ENCODE data around the gene PDE8A.

Gene PDE8A

DNA sequence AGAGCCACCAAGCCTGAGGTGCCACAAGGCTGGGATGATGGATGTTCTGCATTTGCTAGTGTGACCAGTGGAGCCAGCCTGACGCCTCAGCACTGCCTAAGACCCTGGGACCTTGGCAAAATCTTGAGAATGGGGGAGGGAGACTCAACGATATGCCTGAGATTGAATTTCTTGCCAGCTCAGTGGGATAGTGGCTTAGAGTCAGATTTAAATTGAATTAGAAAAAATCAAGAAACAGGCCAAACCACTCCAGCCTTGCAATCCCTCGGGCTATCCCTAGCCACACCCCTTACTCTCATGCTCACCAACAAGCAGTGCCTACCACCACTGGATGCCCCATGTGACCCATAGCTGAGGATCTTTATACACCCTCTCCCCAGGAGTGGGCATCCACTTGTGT is 18.7 kb upstream of the PDE8A start:
- H3K4me3 ChIP-seq (ENCODE audit: insufficient read depth, low read length, poor library complexity, severe bottlenecking): no peak overlapping the region
- TF ChIP-seq EZH2phosphoT487 (conservative IDR thresholded peaks at IDR 0.05; ENCODE audit: low read length): no peak
- TF ChIP-seq, protein P1, sequence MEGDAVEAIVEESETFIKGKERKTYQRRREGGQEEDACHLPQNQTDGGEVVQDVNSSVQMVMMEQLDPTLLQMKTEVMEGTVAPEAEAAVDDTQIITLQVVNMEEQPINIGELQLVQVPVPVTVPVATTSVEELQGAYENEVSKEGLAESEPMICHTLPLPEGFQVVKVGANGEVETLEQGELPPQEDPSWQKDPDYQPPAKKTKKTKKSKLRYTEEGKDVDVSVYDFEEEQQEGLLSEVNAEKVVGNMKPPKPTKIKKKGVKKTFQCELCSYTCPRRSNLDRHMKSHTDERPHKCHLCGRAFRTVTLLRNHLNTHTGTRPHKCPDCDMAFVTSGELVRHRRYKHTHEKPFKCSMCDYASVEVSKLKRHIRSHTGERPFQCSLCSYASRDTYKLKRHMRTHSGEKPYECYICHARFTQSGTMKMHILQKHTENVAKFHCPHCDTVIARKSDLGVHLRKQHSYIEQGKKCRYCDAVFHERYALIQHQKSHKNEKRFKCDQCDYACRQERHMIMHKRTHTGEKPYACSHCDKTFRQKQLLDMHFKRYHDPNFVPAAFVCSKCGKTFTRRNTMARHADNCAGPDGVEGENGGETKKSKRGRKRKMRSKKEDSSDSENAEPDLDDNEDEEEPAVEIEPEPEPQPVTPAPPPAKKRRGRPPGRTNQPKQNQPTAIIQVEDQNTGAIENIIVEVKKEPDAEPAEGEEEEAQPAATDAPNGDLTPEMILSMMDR (IDR thresholded peaks at IDR 0.05; ENCODE audit: insufficient read depth, low read length, poor library complexity, severe bottlenecking): no peak
- H3K36me3 ChIP-seq (ENCODE audit: low read length): no peaks in the 10 kb centered on the region
- no peaks in the 10 kb centered on the region for H3K9me3 ChIP-seq (ENCODE audit: insufficient read depth, low read length)
- no peak overlapping the region for H3K4me2 ChIP-seq (ENCODE audit: low read depth, low read length, poor library complexity, severe bottlenecking)
- no peaks in the 10 kb centered on the region for H3K79me2 ChIP-seq (ENCODE audit: insufficient read depth, low read length)
- no peaks in the 10 kb centered on the region for H3K27me3 ChIP-seq (ENCODE audit: low read length)
- no peak overlapping the region for H2AFZ ChIP-seq (ENCODE audit: low read depth, low read length, severe bottlenecking)
- H3F3A ChIP-seq (ENCODE audit: insufficient read depth): no peaks in the 10 kb centered on the region
- H3K9ac ChIP-seq (ENCODE audit: low read length): no peak overlapping the region
- no peaks in the 10 kb centered on the region for H4K20me1 ChIP-seq (ENCODE audit: low read depth, low read length)
- no peak overlapping the region for H3K27ac ChIP-seq (ENCODE audit: low read depth, low read length)
- H3K9me2 ChIP-seq (replicated peaks; ENCODE audit: insufficient read depth, low read length): no peaks in the 10 kb centered on the region

DNA sequence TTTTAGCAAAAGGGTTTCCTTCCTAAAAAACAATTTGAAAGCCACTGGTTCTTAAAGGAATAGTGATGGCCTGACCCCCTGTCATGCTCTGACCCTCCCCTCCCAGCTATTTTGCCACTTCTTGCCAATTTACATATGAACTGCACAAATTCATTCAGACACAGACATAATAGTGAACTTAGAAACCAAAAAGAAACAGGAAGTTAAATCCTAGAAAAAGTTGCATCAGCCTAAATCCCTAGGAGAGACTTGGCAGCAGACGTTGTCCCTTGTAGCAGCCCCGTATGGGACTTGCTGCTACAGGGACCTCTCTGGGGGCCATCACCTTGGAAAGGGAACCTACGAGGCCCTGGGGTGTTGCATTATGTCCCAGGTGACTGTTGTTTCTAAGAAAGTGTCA is 14.3 kb upstream of the PDE8A start:
- TF ChIP-seq, protein P1 (IDR thresholded peaks at IDR 0.05; ENCODE audit: insufficient read depth, low read length, poor library complexity, severe bottlenecking): no peak
- TF ChIP-seq EZH2phosphoT487 (conservative IDR thresholded peaks at IDR 0.05; ENCODE audit: low read length): no peak
- no peaks in the 10 kb centered on the region for H3F3A ChIP-seq (ENCODE audit: insufficient read depth)
- H3K9me2 ChIP-seq (replicated peaks; ENCODE audit: insufficient read depth, low read length): no peaks in the 10 kb centered on the region
- H3K4me3 ChIP-seq (ENCODE audit: insufficient read depth, low read length, poor library complexity, severe bottlenecking): no peak overlapping the region
- H2AFZ ChIP-seq (ENCODE audit: low read depth, low read length, severe bottlenecking): no peak overlapping the region
- no peak overlapping the region for H3K27ac ChIP-seq (ENCODE audit: low read depth, low read length)
- no peak overlapping the region for H3K9ac ChIP-seq (ENCODE audit: low read length)
- H3K79me2 ChIP-seq (ENCODE audit: insufficient read depth, low read length): no peaks in the 10 kb centered on the region
- no peaks in the 10 kb centered on the region for H3K36me3 ChIP-seq (ENCODE audit: low read length)
- H3K4me2 ChIP-seq (ENCODE audit: low read depth, low read length, poor library complexity, severe bottlenecking): no peak overlapping the region
- H4K20me1 ChIP-seq (ENCODE audit: low read depth, low read length): no peaks in the 10 kb centered on the region
- no peaks in the 10 kb centered on the region for H3K9me3 ChIP-seq (ENCODE audit: insufficient read depth, low read length)
- H3K27me3 ChIP-seq (ENCODE audit: low read length): no peaks in the 10 kb centered on the region

DNA sequence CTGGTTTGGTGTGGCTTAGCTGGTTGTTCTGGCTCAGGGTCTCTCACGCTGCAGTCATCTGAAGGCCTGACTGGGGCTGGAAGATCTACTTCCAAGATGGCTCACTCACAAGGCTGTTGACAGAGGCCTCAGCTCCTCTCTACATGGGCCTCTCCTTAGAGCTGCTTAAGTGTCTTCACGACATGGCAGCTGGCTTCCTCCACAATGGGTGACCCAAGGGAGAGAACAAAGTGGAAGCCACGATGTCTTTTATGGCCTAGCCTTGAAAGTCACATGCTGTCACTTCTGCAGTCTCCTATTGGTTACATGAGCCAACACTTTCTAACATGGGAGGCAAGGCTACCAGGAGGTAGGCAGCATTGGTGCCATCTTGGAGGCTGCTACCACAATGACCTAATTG is 13.4 kb upstream of the PDE8A start:
- Histone ChIP-seq H3K4me3 (ENCODE audit: insufficient read depth, low read length, poor library complexity, severe bottlenecking) (no peak overlapping the region), H3K27ac (ENCODE audit: low read depth, low read length) (no peak overlapping the region), H3F3A (ENCODE audit: insufficient read depth) (no peaks in the 10 kb centered on the region), H2AFZ (ENCODE audit: low read depth, low read length, severe bottlenecking) (no peak overlapping the region), H3K79me2 (ENCODE audit: insufficient read depth, low read length) (no peaks in the 10 kb centered on the region), H3K36me3 (ENCODE audit: low read length) (no peaks in the 10 kb centered on the region), H4K20me1 (ENCODE audit: low read depth, low read length) (no peaks in the 10 kb centered on the region), H3K27me3 (ENCODE audit: low read length) (no peaks in the 10 kb centered on the region), H3K4me2 (ENCODE audit: low read depth, low read length, poor library complexity, severe bottlenecking) (no peak overlapping the region), H3K9me3 (ENCODE audit: insufficient read depth, low read length) (no peaks in the 10 kb centered on the region), H3K9me2 (replicated peaks; ENCODE audit: insufficient read depth, low read length) (no peaks in the 10 kb centered on the region), H3K9ac (ENCODE audit: low read length) (no peak overlapping the region)
- TF ChIP-seq, protein P1 (IDR thresholded peaks at IDR 0.05; ENCODE audit: insufficient read depth, low read length, poor library complexity, severe bottlenecking): no peak
- TF ChIP-seq EZH2phosphoT487 (conservative IDR thresholded peaks at IDR 0.05; ENCODE audit: low read length): no peak
